Measurements from ENCODE around the gene SERGEF.

The SERGEF gene

DNA sequence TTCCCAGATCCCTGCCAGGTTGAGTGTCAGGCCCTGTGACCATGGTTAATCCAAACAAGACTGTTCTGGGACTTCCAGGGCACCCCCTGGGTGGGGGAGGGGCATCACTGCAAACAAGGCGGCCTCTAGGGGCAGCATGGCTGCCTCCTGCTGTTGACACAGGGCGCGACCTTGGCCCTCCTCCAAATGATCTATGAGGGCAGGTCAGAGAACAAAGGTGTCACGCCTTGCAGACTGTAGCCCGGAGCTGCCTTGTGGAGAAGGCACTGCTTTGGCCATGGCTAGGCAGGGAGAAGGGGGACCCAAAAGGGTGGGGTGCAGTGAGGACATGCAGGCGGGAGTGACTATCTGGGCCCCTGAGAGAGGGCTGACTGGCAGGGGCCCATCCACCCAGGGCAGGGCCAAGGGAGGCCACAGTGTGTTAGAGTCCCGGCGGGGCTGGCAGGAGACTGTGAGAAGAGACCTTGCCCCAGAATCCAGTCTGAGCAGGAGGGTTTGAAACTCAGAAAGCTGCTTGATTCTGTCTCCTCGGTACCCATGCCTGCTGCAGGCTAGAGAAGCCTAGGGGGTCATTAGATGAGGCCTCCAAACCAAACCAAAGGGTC lies 242.7 kb downstream of the SERGEF start:
- DNase-seq (ENCODE audit: low read depth), result no peak

DNA sequence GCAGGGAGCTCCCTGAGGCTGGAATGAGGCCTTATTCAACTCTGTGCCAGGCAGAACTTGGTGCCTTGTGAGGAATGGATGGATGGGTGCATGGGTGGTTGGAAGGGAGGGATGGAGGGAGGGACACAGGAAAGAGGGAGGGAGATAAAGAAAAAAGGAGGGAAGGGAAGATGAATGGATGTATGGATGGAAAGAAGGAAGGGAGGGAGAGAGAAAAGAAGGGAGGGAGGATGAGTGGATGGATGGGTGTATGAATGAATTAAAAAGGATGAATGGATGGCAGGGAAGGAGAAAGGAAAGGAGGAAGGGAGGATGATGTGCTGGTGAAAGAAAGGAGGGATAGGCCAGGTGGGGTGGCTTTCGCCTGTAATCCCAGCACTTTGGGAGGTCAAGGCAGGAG lies 243.6 kb downstream of the SERGEF start:
- DNase-seq (ENCODE audit: low read depth), result no peak

DNA sequence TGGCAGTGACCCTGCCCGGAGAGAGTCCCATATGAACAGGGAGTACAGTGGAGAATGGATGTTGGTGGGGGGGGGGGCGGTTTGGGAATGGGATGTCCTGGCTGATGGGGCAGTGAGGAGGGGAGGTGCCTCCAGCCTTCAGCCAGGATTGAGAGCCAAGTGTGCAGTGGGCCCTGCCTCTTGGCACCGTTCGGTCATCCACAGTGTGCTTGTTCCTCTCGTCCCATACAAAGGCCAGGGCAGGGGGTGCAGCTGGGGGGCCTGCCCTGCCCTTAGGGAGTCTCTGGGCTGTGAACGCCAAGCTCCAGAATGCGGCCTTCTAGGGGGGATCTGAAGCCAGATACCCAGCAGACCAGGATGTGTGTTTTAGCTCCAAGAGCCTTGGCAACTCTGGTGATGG lies 244.3 kb downstream of the SERGEF start:
- no peak for DNase-seq (ENCODE audit: low read depth)

DNA sequence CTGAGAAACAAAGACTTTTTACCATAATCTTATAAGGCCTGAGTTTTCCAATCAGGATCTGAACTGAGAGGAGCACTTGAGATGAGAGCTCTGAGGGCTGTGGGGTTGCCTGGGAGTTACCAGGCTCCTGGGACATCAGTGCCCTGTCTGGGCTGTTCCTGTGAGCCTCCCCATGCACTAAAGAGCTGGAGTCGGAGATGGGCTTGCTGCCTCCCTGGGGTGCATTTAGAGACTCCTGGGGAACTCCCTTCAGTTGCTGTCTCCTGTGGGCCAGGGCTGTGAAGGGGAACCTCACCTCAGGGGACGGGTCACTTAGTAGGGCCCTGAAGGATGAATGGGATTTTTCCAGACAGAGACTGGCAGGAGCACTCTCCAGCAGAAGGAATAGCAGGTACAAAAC lies 244.9 kb downstream of the SERGEF start:
- no peak for DNase-seq (ENCODE audit: low read depth)

DNA sequence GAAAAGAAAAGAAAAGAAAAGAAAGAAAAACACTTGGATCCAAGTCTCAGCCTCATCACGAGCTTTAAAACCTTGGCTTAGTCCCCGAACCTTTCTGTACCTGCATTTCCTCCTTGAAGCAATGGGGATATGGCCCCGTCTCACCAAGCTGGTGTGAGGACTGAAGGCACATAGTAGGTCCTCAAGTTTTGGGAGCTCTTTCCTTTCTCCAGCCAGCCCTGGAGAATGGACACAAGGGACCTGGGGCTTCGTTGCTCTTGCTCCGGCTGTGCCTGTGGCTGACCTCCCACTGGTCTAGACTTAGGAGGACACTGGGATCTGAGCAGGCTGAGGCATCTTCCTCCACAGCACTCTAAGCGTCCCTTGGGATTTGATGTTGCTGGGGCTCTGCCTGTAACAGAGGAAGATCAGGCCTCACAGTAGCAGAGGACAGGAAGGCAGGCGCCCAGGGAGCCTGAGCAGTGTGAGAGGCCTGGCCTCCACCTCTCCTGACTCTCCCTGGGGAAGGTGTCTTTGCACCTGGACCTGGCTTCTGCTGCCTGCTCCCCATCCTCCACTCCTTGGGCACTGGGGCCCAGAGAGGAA lies 245.5 kb downstream of the SERGEF start:
- DNase-seq (ENCODE audit: low read depth), result no peak

DNA sequence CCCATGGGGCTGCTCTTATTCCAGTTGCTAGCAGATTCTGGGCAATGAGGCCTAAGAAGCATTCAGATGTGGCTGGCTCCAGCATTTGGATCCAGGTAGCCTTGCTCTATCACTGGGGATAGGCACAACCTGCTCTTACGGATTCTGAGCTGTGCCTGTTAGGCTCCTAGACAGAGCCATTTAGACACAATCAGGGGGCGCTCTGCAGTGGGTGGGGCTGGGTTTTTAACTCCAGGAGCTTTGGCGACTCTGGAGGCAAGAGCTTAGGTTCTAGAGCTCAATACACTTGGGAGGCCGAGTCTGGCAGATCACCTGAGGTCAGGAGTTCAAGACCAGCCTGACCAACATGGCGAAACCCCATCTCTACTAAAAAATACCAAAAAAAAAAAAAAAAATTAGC lies 246.3 kb downstream of the SERGEF start:
- no peak for DNase-seq (ENCODE audit: low read depth)

DNA sequence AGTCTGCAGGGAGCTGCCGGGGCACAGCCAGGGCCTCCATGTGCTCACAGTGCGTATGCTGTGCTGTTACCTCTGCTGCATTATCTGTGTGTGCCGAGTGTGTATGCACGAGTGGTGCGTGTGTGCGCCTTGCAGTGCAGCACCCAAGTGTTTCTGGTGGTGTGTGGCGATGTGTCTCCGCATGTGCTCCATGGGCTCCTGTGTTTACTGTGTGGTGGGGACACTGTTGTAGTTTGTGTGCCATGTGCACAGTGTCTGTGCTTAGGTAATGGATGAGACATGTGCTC lies 246.8 kb downstream of the SERGEF start:
- no peak for DNase-seq (ENCODE audit: low read depth)

DNA sequence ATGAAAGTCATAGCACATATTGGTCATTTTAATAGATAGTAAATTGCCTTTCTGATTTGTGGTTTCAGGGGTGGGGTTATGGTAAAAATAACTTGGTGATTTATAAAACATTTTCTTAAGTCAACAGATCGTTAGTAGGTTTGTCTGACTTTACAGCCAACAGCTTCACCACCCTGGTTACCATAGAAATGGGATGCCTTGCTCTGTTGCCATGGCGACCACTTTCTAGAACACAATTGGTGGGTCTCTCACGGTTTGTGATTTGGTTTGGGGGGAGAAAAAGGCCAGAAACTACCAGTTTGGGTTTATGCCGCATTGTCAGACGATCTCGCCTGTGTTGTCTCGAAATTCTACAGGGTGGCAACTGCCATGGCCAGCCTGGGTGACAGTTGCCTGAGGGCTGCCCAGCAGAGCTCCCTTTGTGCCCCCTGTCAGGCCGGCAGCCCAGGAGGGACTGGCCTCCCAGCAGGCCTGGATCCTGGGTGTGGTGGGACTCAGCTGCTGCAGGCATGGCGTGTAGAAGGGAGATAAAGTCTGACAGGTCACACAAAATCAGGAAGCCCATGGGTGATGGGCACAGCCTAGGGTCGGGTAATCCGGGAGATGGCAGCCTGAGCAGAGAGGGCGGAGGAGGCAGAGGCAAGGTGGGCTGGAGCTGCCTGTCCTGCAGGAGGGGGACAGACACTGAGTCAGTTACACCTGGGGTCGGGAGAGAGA lies 247.3 kb downstream of the SERGEF start:
- no peak for DNase-seq (ENCODE audit: low read depth)

DNA sequence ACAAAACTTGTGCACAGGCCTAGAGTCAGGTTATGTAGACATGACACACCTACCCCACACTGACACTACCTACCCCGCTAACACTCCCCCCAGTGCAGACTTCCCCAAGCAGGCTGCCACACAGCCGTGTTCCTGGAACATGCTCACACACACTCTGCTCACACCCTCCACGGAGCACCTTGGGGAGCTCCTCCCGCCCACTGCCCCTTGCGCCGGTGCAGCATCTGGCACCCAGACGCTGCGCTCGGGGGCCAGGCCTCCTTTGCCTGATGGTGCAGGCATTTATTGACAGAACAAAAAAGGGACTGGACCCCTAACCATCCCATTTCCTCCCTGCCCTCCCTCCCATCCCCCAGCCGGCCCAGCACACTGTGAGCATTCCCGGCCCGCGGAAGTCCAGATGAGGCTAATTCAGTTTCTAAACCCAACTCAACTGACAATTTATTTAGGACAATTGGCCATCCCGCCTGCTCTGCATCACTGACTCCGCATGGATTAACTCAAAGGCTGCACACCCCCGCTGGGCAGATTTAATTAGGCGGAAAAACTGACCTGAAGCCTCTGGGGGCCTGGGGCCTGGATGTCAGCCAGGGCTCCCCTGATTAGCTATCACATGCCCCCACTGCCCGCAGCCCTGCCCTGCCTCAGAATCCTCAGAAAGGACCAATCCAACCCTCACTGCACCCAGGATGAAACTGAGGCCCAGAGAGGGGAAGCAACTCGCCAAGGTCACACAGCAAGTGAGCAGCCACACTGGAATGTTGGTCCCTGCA lies 248.2 kb downstream of the SERGEF start:
- no peak for DNase-seq (ENCODE audit: low read depth)

DNA sequence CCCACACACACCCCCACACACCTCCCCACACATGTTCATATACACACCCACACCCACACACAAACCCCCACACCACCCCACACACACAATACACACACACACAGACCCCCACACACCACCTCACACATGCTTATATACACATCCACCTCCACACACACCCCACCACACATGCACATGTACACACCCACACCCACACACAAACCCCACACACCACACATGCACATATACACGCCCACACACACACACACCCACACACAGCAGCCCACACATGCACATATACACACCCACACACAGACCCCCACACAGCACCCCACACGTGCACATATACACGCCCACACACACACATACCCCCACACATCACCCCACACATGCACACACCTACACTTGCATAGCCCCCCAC lies 249.1 kb downstream of the SERGEF start:
- DNase-seq (ENCODE audit: low read depth), result no peak

DNA sequence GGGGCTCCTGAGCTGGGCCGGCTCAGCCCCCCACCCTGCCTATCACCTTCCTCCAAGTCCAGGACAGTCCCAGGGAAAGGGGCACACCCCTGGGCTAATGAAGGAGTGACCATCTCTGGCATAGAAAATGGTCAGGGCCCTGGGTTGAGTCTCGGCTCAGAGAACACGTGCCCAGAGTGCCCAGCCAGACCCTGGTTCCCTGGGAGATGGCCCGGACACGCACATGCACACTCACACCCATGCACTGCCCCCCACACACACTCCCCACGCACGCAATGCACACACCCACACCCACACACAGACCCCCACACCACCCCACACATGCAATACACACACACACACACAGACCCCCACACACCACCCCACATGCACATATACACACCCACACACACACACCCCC lies 249.6 kb downstream of the SERGEF start:
- no peak for DNase-seq (ENCODE audit: low read depth)

DNA sequence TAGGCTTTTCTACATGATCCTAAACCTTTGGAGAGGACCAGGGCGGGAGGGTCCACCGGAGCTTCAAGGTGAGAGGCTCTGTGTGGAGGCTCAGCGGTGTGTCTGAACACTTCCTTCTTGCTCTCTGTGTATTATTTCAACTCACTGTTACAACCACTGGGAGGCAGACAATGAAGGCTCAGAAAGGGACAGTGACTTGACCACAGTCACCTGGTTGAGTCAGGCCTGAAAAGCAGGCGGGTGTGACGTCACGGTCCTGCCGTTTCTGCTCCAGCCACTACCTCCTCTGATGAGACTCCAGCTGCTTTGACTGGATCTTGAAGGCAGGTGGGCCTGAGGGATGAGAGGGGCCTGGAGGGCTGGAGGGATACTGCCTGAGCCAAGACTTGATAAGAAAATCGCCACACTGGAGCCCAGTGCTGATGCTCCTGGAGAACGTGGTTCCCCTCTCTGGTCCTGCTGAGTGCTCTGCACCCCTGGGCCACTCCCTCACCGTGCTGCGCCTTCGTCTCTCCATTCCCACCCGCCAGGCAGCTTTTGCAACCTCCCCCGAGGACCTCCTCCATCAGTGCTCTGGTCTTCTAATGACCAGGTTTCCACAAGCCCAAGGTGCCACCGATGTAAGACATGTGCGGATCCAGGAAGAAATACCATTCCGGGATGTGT lies 250.4 kb downstream of the SERGEF start:
- DNase-seq (ENCODE audit: low read depth), result no peak

DNA sequence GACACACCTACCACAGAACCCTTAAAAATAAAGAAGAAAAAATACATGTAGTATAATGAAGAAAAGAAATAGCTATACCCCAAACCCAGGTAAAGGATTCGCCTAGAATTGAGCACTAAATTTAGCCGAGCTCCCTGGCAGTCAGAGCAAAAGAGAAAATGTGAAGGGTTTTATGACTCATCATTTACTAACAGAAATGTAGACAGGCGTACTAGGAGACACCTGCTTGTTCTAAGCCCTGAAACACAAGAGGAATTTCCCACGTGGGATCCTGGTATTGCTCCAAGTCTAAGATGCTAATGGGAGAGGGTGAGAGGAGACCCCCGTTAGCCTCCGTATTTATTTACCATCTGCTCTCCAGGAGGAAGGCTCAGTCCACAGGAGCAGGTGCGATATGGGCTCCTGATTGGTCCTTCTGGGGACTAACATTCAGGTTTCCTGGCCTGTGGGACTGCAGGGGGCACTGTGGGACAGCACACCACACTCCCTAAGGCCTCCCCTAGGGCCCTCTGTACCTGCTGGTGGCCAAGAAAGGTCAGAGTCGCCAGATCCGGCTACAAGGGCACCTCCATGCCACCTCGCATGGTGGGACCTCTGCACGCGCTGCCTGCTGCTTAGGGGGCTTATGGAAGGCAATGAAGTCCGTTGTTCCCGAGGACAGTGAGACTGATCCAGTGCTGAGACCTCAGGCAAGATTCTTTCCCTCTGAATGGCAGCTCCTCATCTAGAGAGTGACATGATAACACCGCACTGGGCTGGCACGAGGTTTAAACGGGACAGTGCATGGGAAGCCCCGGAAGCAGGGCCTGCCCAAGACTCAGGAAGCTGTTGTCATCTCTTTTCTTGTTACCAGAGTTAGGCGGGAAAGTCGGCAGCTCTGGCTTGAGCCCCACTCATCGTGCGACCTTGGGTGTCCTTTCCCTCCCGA lies 252.5 kb downstream of the SERGEF start:
- DNase-seq (ENCODE audit: low read depth), result peak; percentile 8

DNA sequence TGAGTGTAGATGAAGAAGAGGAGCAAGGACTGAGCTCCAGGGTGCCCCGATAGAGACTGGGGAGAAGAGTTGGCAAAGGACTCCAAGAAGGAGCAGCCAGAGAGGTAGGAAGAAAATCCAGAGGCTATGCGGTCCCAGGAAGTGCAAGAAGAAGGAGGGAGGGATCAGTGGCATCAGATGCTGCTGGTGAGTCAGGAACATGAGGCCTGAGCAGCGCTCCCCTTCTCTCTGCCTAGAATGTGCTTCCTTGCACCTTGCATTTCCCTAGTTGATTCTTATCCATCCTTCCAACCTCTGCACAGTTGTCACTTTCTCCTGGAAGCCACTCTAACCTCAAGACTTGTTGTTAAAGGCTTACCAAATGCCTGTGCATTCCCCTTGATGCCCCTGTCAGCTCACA lies 257.0 kb downstream of the SERGEF start:
- no peak for DNase-seq (ENCODE audit: low read depth)

DNA sequence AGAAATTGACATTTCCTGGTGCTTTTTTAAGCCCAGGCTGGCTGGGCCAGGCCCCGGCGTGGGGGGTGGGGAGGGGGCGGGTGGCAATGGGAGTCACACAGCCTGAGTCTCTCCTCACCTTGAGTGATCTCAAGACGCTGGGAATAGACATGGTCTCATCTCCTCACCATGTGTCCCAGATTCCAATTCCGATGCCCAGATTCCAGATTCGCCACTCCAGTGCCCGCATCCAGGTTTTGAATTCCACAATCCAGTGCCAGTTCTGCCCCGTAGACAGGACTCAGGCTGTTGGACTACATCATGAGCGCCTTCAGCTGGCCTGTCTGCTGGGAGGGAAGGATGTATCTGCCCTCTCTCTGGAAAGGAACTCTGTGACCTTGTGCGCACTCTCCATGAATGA lies 259.2 kb downstream of the SERGEF start:
- no peak for DNase-seq (ENCODE audit: low read depth)

DNA sequence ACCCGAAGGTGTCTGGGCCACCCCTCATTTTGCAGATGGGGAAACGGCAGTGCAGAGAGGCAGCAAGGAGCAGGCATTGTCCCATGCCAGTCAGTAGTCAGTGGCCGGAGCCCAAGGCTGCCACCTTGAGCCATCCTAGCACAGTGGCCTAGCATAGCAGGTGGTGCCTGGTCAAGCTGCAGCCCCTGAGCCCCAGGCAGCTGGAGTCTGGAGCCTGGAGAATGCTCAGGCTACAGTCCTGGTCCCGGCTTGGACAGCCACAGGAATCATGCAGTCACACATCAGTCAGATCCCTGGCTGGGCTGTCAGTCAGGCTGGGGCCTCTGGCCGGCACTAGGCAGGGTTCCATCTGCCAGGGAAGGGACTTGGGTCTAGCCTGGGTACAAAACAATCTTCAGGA lies 259.7 kb downstream of the SERGEF start:
- no peak for DNase-seq (ENCODE audit: low read depth)

DNA sequence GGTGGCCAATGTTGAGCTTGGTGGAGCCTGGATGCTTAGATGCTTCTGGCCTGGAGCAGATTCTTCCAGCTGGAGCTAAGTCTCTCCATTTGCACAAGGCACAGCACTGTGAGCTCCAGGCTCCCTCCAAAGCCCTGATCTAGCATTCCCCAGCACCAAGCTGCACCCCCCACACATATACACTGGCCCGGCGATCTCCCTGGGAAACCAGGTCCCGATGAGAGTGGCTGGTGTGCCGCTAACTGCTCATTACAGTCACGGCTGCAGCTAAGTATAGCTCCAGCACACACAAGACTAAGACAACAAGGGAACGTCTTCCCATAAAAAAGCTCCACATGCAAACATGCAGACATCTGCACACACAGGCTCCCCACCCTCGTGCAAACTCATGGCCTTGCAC lies 260.7 kb downstream of the SERGEF start:
- no peak for DNase-seq (ENCODE audit: low read depth)

DNA sequence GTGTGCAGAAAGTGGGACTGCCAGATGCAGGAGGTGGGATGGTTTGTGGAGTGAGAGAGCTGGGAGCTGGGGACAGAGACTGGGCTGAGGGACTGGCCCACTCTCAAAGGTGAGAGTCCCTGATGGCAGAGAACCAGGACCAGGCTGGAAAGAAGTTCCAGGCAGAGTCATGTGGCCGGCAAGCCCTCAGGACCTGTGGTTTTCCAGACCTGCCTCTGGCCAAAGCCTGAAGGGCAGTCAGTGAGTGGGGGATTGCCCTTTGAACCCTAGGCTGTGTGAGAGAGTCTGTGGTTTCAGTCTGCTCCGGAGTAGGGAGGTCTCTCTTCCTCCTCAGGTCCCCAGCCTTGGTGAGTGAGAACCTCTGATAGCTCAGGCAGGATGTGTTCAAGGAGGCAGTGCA lies 261.3 kb downstream of the SERGEF start:
- DNase-seq (ENCODE audit: low read depth), result no peak

DNA sequence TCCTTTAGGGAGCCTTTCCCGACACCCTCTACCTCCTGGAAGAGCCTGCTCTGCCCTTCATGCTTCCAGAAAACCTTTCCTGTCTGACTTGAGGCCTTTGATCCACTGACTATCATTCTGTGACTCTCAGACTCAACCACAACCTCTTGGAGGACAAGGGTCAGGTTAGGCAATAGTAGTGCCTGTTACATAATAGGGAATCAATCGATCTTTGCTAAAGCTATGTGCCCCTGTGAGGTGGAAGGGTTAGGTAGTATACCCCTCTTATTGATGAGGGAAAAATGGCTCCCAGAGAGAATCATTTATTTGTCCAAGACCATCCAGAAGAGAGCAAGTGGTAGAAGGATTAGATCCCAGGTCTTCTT lies 262.1 kb downstream of the SERGEF start:
- DNase-seq (ENCODE audit: low read depth), result no peak

DNA sequence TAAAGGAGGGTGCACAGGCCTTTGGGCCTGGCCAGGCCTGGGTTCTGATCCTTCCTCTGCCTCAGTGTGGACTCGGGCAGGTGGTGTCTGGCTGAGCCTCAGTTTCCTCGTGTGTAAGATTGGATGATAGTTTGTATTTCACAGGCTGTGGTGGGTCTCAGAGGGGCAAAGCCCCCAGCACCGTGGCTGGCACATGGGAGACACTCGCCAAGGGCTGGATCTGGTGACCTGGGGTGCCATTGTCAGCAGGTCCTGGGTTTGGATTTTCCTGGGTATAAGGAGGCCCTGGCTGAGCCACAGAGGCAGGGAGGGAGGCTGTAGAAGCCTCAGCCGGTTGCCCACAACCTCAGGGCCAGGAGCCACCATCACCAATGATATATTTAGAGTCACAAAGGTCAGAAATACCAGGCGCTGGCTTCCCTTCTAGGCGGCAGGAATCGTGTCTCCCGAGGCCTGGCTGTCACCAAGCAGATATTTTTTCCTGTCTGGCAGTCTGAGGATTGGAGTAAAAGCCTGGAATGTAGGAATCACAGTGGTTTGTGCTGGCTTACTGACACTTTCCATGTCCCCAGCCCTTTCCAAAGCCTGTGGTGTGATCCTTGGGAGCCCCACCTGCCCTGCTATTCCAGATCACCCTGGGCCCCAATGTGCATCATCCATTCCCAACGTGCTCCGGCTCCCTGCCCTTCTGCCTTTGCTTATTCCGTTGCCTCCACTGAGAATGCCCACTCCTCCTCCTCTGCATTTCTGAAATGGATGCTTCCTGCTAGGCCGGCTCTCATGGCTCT lies 262.6 kb downstream of the SERGEF start:
- DNase-seq (ENCODE audit: low read depth), result no peak

Measured in GM04504 (cell line).